RWPE1 (cell line): ENCODE measurements around the gene TCF15.

Experiments
- CTCF ChIA-PET: fragments of 350-600 bp; sonication (Branson Sonifier 250); formaldehyde crosslinking; extraction: SDS; loops from one replicate; lab custom pipeline; 2021; lab: Yijun Ruan, JAX
- POLR2A ChIA-PET: fragments of 400-600 bp; formaldehyde crosslinking; extraction: SDS; loops from one replicate; lab custom pipeline; 2020; ENCODE audit warnings: antibody characterized with exemption; ENCODE audit not compliant: low non-redundant PET; lab: Yijun Ruan, JAX
- DNase-seq: peaks from one replicate; pipeline ENCODE4 v3.0.0; 2012; ENCODE audit warnings: low spot score
- H3K27ac ChIP-seq: fragments of 450-650 bp; 2 replicates; pipeline ENCODE4 v1.5.1; 2017
- CTCF ChIP-seq: fragments of 450-650 bp; conservative IDR thresholded peaks from 2 replicates; pipeline ENCODE4 v1.5.1; 2017; ENCODE audit warnings: low read depth, mild to moderate bottlenecking

TCF15 gene

GRCh38 chr20:625360-625932, 15.3 kb upstream of the TCF15 start:
- POLR2A ChIA-PET: no interaction called here
- CTCF ChIA-PET: no interaction called here
- no peak for TF ChIP-seq CTCF

GRCh38 chr20:623704-624103, 13.6 kb upstream of the TCF15 start:
- H3K27ac ChIP-seq: no peak overlapping the region
- no peak for TF ChIP-seq CTCF
- CTCF ChIA-PET: interaction anchor here (0.6 kb wide), 1 partner anchor 372 kb away, joined by 4 read pairs; no protein-coding TSS in a partner anchor
- POLR2A ChIA-PET: no interaction called here
- no peak for DNase-seq

More at GRCh38 chr20:625360-625932, 15.3 kb upstream of the TCF15 start:
- no peak overlapping the region for H3K27ac ChIP-seq
- DNase-seq: no peak

GRCh38 chr20:623021-623420, 12.9 kb upstream of the TCF15 start:
- no peak overlapping the region for H3K27ac ChIP-seq
- POLR2A ChIA-PET: no interaction called here
- no peak for DNase-seq
- CTCF ChIA-PET: interaction anchor here (0.6 kb wide), 1 partner anchor 22 kb away, joined by 3 read pairs; no protein-coding TSS in a partner anchor
- TF ChIP-seq CTCF: no peak

- POLR2A ChIA-PET: no interaction called here
- H3K27ac ChIP-seq: no peak overlapping the region
- no peak for TF ChIP-seq CTCF
- CTCF ChIA-PET: no interaction called here
- no peak for DNase-seq
Observed at GRCh38 chr20:622161-622560, 12.1 kb upstream of the TCF15 start.

- ChIA-PET POLR2A (no interaction called here), CTCF (no interaction called here)
- peak; percentile 25 for DNase-seq
- no peak for TF ChIP-seq CTCF
- no peak overlapping the region for H3K27ac ChIP-seq
Observed at GRCh38 chr20:621125-621756, 11.1 kb upstream of the TCF15 start.

GRCh38 chr20:620246-620645, 10.1 kb upstream of the TCF15 start:
- no peak for TF ChIP-seq CTCF
- ChIA-PET CTCF (no interaction called here), POLR2A (no interaction called here)
- no peak overlapping the region for H3K27ac ChIP-seq
- no peak for DNase-seq
